Neural crest cell (in vitro differentiated cells): ENCODE data around the gene ITCH. TPM values are rescaled to one million over a fixed set of nuclear protein-coding genes. Genes with fewer than 3 reads are reported as not detected.
"Not testable (repeated sequence)": the region's sequence is repeated elsewhere in the genome, so short reads cannot be mapped to it uniquely, and the experiment has no call there.

Experiments used
- DNase-seq: peaks from one replicate; pipeline ENCODE4 v3.0.0; 2021; ENCODE audit warnings: low read depth, mixed read lengths, low spot score
- H3K27ac Mint-ChIP-seq: one replicate; pipeline ENCODE4 v1.8.0; 2021; ENCODE audit warnings: mild to moderate bottlenecking, mixed read lengths; ENCODE audit not compliant: unreplicated experiment
- H3K27me3 Mint-ChIP-seq: 2 replicates; pipeline ENCODE4 v1.8.0; 2021; ENCODE audit warnings: low read depth, mild to moderate bottlenecking, mixed read lengths
- H3K36me3 Mint-ChIP-seq: 2 replicates; pipeline ENCODE4 v1.8.0; 2021; ENCODE audit warnings: low read depth, mild to moderate bottlenecking, mixed read lengths
- H3K4me1 Mint-ChIP-seq: 2 replicates; pipeline ENCODE4 v1.8.0; 2021; ENCODE audit warnings: mixed read lengths
- H3K4me3 Mint-ChIP-seq: one replicate; pipeline ENCODE4 v1.8.0; 2021; ENCODE audit warnings: mild to moderate bottlenecking, mixed read lengths
- H3K9me3 Mint-ChIP-seq: 2 replicates; pipeline ENCODE4 v1.8.0; 2021; ENCODE audit warnings: mixed read lengths
- CTCF ChIP-seq: fragments of 200-600 bp; sonication (generic); conservative IDR thresholded peaks from 2 replicates; pipeline ENCODE4 v1.5.0; 2021; ENCODE audit warnings: antibody characterized with exemption, mild to moderate bottlenecking
- total RNA-seq: library from RNA; stranded (reverse); gene quantifications from 2 replicates; pipeline ENCODE4 v1.2.1, GENCODE V29; 2021

ITCH gene
- total RNA-seq, 1 donor from 2014 or later = 69.3 TPM

GRCh38 chr20:34517114-34517505 is 154.0 kb downstream of the ITCH start:
- TF ChIP-seq CTCF = no peak
- no peaks in the 10 kb centered on the region for H3K27me3 Mint-ChIP-seq

GRCh38 chr20:34518863-34519262 is 155.8 kb downstream of the ITCH start:
- not testable (repeated sequence) for H3K9me3 Mint-ChIP-seq, DNase-seq
- H3K4me3 Mint-ChIP-seq = peak overlapping the region; percentile 90

More at GRCh38 chr20:34517114-34517505, 154.0 kb downstream of the ITCH start:
- peak overlapping the region; percentile 92 for H3K4me3 Mint-ChIP-seq
- no peaks in the 10 kb centered on the region for H3K9me3 Mint-ChIP-seq
- peak overlapping the region; percentile 67 for H3K27ac Mint-ChIP-seq
- DNase-seq = no peak
- peaks cover 4% of the 10 kb centered on the region for H3K36me3 Mint-ChIP-seq
- H3K4me1 Mint-ChIP-seq = peaks cover 44% of the 10 kb centered on the region

GRCh38 chr20:34519841-34520240 is 156.8 kb downstream of the ITCH start:
- peaks cover 58% of the 10 kb centered on the region for H3K4me1 Mint-ChIP-seq
- peak overlapping the region; percentile 74 for H3K4me3 Mint-ChIP-seq
- not testable (repeated sequence) for DNase-seq, H3K36me3 Mint-ChIP-seq, H3K27ac Mint-ChIP-seq, H3K27me3 Mint-ChIP-seq, H3K9me3 Mint-ChIP-seq

More at GRCh38 chr20:34518863-34519262, 155.8 kb downstream of the ITCH start:
- H3K4me1 Mint-ChIP-seq = peaks cover 55% of the 10 kb centered on the region
- not testable (repeated sequence) for H3K27ac Mint-ChIP-seq, H3K27me3 Mint-ChIP-seq, H3K36me3 Mint-ChIP-seq

- peak; percentile 63 for DNase-seq
- no peaks in the 10 kb centered on the region for H3K9me3 Mint-ChIP-seq
- peak; percentile 77 for TF ChIP-seq CTCF
- peak overlapping the region; percentile 23 for H3K27ac Mint-ChIP-seq
- H3K4me1 Mint-ChIP-seq = peaks cover 41% of the 10 kb centered on the region
- peak overlapping the region; percentile 54 for H3K4me3 Mint-ChIP-seq
- no peaks in the 10 kb centered on the region for H3K27me3 Mint-ChIP-seq
- peaks cover 3% of the 10 kb centered on the region for H3K36me3 Mint-ChIP-seq
Observed at GRCh38 chr20:34522969-34523871, 160.1 kb downstream of the ITCH start.

GRCh38 chr20:34524426-34524825 is 161.4 kb downstream of the ITCH start:
- TF ChIP-seq CTCF = no peak
- Mint-ChIP-seq H3K36me3 (peaks cover 3% of the 10 kb centered on the region), H3K4me1 (peaks cover 36% of the 10 kb centered on the region), H3K27ac (no peak overlapping the region), H3K4me3 (peak overlapping the region; percentile 21), H3K27me3 (no peaks in the 10 kb centered on the region), H3K9me3 (no peaks in the 10 kb centered on the region)
- DNase-seq = no peak

GRCh38 chr20:34525342-34525708 is 162.3 kb downstream of the ITCH start:
- Mint-ChIP-seq H3K9me3 (no peaks in the 10 kb centered on the region), H3K4me1 (peaks cover 36% of the 10 kb centered on the region), H3K27me3 (no peaks in the 10 kb centered on the region), H3K36me3 (peaks cover 3% of the 10 kb centered on the region), H3K4me3 (peak overlapping the region; percentile 6), H3K27ac (peak overlapping the region; percentile 45)
- no peak for TF ChIP-seq CTCF
- DNase-seq = no peak
